ENCODE results near the gene SPTB.

The SPTB gene

GRCh38 chr14:64704143-64704742, 175.5 kb downstream of the SPTB start, which contains the start of gene PLEKHG3:
TSS of gene PLEKHG3 (plus strand) at chr14:64704424. CDS start at chr14:64727632, 23,208 bp downstream.
- DNase-seq: peak; percentile 18

GRCh38 chr14:64703395-64704142, 176.1 kb downstream of the SPTB start:
- no peak for DNase-seq

- no peak for DNase-seq
These were observed 177.0 kb downstream of the SPTB start for GRCh38 chr14:64702493-64703394.

DNA sequence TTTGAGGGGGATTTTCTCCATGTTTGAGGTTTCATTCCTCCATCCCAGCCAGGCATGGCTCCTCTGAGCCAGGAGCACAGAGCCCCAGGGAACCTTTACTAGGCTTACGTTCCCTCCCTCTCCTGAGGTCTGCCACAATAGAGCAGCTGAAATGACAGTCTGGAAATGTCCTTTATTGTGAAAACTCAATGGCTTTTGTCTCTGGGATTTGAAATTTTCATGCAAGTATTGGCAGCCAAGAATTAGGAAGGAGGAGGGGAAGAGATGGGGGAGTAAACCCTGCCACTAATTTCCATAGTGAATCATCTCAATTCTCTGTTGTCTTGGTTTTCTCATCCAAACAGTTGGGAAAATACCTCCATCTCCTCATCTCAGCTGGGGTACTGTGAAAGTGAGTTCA, 178.0 kb downstream of the SPTB start:
- no peak for DNase-seq

GRCh38 chr14:64700894-64701293, 178.8 kb downstream of the SPTB start:
- DNase-seq: no peak

DNA sequence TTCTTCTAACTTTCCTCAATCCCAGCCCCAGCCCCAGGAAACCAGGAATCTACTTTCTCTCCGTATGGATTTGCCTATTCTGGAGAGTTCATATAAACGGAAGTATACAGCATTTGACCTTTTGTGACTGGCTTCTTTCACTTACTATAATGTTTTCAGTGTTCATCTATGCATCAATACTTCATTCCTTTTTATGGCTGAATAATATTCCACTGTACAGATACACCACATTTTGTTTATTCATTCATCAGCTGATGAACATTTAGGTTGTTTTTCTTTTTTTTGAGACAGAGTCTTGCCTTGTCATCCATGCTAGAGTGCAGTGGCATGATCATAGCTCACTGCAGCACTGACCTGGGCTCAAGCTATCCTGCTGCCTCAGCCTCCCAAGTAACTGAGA, 179.4 kb downstream of the SPTB start:
- DNase-seq: no peak

DNA sequence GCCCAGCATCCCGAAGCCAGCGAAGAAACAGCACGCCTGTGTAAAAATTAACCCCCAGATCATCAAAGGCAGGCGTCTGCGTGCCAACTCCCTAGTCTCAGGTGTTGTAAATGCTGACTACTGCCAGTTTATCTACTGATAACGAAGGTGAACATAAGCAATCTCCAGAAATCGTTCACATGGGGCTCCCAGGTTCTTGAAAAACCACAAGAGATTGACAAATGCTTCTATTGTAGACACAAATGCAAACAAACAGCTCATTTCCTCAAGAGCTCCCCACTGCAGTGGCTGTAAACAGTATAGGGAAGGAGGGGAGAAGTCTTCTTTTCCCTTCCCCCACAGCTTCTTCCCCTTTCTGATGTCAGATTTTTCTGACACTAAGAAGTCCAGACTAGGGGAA, 180.8 kb downstream of the SPTB start:
- peak; percentile 66 for DNase-seq

DNA sequence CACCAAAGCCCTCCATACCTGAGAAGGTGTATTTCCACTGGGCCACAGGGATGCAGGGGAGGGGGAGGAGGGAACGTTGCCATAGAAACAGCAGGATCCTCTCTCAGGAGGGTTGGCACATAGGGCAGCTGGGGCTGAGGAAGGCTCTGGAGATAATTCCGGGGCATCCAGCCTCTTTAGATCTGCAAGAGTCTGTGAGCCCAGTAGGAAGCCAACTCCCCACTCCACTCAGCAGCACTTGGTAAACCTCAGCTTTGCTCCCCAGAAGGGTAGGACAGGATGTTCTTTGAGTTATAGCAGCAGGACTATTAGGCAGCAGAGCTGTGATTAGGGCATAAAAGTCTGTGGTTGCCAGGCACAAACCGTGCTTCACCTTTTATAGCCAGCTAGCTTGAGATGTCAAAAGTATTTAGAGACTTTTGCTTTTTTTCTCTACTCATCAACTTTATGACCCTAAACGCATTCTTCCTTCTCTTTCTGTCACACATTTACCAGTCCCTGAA, 183.3 kb downstream of the SPTB start:
- no peak for DNase-seq

Measured in KG1 (cell line).